EH (cell line): ENCODE measurements around the gene PTPN2.

Experiments used
- DNase-seq: peaks from one replicate; pipeline ENCODE4 v3.0.0-alpha.2; 2015; ENCODE audit warnings: low read depth

Gene PTPN2

GRCh38 chr18:12857991-12858544 lies 26.0 kb downstream of the PTPN2 start:
- no peak for DNase-seq

DNA sequence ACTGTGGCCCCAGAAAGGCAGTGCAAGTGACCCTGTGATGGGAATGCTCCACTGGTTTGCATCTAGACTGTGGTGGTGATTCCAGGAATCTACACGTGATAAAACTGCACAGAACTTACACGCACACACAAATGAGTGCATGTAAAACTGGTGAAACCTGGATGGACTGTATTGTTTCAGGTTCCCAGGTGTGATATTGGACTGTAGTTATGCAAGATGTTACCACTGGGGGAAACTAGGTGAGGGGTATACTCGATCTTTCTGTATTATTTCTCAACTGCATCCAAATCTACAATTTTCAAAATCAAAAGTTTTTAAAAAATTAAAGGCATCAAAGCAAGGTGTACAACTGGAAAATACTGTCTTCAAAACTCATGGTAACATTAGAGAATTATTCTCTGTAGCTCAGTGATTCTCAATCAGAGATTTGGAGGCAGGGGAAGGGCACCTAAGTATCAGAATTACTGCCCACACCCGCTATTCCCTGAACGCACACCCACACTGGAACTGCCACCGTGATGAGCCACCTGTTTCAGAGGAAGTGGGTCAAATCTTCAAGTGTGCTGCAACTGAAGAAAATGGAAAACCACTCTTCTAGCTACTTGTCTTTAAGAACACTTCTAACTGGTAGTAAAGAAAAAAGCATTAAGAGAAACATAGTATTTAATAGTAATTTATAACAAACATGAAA lies 26.7 kb downstream of the PTPN2 start:
- no peak for DNase-seq

DNA sequence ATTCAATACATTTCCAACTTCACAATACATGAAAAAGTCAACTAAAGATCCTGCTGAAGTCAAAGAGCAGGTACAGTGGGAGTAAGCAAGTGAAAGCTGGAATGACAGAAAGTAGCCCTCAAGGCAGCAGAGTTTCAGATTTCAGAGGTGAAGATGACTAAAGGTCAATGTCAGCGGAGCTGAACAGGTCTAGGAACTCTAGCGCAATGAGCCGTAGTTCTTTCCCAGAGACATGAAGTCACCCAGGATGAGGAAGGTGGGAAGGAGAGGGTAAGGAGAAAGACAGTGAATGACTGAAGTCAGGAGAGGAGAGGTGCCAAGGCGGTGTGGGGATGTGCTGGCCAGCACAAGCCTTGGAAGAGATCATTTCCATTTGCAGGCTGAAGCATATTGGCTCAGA lies 28.1 kb downstream of the PTPN2 start:
- no peak for DNase-seq

DNA sequence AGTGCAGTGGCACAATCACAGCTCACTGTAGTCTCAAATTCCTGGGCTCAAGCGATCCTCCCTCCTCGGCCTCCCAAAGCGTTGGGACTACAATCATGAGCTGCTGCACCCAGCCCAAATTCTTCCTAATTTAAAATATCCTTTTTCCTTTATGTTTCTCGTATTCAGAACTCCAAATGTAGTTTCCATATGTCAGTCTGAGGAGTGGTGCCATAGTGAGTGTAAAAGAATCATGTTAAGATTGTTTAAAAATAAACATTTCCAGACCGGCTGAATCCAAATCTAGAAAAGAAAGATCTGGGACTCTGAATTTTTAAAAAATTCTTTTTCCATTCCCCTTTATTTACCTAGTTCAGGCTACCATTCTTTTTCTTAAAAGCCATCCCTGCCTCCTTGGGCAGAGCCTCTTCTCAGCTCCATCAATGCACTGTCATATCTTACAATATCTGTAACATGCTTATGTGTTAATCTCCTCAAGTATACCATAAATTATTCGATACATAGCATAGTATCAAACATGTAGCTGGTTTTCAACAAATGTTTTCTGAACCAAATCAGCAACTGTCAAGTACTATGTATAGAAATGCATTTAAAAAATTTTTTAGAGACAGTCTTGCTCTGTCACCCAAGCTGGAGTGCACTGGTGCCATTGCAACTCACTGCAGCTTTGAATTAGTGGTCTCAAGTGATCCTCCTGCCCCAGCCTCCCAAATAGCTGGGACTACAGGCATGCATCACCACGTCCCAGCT lies 31.3 kb downstream of the PTPN2 start:
- no peak for DNase-seq

DNA sequence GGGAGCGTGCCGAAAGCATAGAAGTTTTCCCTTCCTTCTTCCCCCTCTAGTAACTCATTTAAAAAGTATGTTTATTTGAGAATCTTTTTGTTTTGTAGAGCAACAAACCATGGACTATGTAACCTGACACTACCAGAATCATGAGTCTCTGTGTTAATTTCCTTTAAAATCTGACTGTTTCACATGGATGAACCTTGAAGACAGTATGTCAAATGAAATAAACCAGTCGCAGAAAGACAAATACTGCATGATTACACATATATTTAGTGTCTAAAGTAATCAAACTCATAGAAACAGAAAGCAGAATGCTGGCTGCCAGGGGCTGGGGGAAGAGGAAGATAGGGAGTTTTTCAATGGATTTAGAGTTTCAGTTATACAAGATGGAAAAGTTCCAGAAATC lies 32.3 kb downstream of the PTPN2 start:
- peak; percentile 32 for DNase-seq

GRCh38 chr18:12849548-12849947 lies 34.5 kb downstream of the PTPN2 start:
- DNase-seq: no peak

GRCh38 chr18:12848405-12848804 lies 35.6 kb downstream of the PTPN2 start:
- no peak for DNase-seq

DNA sequence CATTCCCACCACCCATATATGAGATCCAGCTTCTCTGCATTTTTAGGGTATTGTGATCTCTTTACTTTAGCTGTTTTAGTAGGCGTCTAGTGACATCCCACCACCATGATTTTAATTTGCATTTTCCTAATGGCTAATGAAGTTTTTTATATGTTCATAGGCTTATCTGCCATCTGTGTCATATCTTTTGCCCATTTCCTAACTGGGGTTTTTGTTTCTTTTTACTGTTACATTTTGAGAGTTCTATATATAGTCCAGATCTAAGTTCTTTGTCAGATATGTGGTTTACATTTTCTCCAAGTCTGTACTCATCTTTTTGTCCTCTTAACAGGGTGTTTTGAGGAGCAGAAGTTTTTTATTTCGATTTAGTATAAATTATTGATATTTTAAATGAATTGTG lies 39.6 kb downstream of the PTPN2 start:
- no peak for DNase-seq

GRCh38 chr18:12843420-12844350 lies 40.4 kb downstream of the PTPN2 start:
- DNase-seq: peak; percentile 28

DNA sequence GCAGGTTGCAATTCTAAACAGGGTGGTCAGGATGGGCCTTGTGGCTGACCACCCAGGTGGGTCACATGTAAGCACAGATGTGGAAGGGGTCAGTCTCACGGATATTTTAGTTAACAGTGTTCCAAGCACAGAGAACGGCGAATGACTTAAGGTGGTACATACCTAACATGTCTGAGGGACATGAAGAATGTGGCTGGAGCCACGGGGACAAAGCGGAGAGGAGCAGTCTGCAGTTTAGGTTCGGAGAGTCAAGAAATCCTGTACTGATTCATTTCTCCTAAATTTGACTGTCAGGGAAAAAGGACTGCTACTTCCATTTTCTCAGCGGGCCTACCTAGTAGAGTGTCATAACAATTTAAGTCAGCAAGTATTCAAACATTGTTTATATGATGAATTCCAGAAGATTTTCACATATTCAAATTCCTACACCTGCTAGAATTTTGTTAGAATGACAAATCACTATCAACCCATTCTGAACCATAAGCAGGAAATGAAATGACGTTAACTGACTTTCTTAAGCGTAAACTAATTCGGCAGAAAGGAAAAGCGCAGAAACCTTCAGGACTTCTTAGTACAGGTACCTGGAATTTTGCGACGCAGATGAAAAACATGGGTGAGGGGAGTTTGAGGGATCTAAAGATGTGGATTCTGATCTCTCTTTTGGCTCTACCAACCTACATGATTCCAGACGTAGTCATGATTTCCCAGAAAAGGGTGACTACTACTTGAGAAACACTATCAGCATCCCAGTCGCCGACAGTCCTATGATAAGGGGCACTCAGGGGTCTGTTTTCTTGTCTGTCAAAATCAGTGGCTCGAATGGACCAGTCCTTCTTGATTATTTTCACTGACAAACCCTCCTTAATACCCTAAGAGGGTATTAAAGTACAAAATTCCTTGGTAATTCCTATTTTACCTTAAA lies 41.3 kb downstream of the PTPN2 start:
- no peak for DNase-seq

DNA sequence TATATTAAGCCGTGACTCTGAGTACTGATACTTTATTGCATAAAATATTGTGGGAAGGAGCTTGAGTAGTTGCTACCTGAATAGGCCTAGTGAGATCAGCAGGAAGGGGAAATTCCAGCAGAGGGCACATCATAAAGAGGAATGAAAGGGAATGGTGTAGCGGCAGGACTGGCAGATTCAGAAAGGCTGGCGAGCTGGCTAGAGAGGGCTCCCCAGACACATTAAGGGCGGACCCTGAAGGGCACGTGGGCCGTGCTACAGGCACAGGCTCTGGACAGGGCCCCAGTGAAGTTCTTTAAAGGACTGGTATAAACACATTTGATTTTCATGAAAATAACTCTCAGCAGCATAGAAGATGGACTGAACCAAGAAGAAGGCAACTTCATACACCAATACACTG lies 43.0 kb downstream of the PTPN2 start:
- DNase-seq: no peak

DNA sequence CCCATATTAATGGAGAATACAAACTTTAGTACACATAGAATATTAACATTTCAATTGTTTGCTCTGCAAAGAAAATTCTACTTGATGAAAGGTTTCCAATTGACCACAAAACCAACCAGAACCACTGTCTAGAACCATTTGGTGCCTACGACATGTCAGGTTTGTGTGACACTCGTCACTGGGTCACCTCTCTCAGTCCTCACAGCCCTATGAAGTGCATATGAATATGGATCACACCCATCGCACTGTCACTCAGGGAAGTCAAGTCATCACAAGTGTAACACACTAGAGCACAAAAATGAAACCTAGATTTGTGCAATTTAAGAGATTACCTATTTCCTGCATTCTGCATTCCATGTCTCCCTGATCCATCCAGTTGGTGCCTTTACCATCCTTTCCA lies 43.7 kb downstream of the PTPN2 start:
- DNase-seq: no peak

DNA sequence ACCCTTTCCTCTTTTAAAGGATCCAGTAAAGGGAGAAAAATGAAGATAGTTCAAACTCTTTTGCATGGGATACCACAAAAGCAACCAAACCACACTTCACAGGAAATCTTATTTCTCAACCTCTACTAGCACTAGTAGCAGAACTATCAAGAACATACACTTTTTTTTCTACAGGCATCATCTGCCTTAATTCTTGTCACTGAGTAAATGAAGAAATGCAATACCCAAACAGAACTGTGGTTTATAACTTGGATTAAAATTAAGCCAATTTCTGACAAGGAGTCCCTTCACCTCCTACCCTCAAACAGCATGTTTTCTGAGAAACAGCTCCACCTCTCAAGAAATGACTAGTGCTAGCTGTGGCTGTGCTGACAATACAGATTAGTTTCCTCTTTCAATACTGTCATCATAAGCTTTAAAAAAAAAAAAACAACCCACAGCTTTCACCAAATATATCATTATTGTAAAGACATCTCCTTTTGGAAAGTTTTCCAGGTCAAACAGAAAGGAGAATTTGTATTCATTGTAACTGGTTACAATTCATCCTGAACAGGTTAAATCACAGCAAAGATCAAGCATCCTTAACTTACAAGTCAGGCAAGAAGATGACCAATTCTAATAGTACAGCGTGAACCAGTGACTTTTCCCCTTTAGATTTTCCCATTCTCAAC lies 44.4 kb downstream of the PTPN2 start:
- peak; percentile 30 for DNase-seq

DNA sequence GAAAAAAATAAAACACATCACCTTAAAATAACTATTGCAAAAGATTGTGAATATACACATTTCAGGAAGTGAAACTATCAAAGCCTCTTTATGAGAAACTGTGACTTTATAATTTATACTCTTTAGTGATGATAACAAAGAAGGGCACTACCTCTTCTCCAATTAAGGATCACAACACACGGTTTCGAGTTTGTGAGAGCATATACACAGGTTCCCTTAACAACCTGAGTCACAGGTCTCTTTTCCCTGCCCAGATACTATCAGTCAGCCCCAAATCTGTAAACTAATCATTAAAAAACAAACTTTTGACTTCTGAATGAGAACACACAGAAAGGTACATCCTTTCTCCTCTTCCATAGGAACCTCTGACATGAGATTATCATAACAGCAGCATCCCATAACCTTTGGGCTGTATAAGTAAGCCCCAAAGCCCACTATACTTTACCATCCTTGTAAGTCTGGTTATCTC lies 44.9 kb downstream of the PTPN2 start:
- DNase-seq: no peak

- DNase-seq: peak; percentile 96
Measured at GRCh38 chr18:12838178-12838634, 45.8 kb downstream of the PTPN2 start.

DNA sequence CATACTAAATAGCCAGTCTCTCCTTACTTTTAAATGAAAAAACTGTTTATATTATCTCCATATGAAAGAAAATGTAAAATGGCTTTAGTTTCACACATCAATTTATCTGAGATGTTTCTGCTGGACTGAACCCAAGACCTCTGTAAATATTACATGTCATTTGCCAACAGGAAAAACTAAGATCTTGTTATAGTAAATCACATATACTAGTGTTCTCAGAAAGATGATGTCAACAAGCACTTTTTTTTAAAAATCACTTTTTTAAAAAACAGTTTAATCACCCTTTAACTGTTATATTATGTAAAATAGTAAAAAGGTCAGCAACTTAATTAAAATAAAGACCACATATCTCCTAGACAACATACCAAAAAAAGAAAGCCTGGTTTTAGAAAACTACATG lies 46.3 kb downstream of the PTPN2 start:
- DNase-seq: no peak

DNA sequence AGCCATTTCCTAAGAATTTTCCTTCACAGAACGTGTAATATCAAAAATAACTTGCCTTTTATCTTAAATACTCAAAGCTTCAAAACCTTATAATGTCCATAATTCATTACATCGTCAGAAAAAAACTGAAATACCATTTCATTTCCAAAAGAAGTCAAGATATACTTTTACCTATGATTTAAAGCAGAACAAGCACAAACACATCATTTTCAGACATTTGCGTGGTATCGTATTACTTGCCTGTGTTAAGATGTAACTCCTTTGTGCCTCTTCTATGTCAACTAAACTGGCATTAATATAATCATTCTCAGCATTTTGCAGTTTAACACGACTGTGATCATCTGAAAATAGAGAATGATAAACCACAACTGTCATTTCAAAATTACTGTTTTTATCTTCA lies 47.5 kb downstream of the PTPN2 start:
- no peak for DNase-seq

DNA sequence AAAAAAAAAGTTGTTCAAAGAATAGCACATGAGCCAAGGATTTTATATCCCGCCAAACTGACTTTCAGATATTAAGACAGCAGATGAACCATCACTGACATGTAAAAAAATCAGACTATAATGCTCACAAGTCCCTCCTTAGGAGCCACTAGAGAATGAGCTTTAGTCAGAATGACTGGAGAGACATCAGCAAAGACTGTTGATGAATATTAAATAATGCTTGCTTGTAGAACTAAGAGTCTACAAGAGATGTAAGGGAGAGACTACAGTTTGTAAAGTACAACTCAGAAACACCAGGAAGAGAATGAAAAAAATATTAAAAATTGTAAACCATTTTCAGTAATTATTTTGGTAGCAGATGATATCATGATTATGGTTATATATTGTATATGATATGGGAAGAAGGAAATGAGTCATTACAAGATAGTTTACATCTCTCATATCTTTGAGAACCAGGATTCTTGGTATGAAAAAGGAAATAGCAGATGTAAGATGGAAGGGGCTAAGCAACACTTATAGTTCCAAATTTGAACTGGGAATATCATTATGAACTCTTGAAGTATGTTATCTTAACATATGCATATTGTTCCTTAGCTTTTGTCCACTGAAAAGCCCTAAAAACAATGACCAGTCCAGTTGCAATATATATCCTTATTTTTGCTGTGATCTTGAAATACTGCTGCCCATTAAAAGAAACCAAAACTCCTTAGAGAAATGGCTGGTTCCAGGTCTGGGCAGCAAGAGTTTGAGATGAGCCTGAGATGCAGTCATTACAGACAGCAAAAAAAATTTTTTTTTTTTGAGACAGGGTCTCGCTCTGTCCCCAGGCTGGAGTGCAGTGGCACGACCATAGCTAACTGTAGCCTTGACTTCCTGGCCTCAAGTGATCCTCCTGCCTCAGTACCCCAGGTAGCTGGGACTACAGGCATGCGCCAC lies 55.7 kb downstream of the PTPN2 start:
- DNase-seq: no peak

DNA sequence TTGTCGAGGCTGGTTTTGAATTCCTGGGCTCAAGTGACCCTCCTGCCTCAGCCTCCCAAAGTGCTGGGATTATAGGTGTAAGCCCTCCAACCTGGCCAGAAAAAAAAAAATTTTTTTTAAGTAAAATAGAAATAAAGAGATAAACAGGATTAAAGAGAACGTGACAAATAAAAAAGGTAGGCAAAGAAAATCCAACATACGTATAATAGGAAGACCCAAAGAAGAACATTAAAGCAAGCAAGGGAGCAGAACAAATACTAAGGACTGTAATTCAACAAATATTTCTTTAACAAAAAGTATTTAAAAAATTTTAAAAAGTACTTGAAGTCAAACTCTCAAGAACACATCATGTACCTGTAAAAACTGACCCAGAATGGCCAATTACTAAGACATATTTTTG lies 56.4 kb downstream of the PTPN2 start:
- no peak for DNase-seq
